Adipose tissue (tissue), 3 donors: ENCODE measurements around the gene SRMS. TPM values are rescaled to one million over a fixed set of nuclear protein-coding genes. Genes with fewer than 3 reads are reported as not detected.

Source experiments
- H3K27ac ChIP-seq: one replicate; pipeline ENCODE4 v1.5.1; 2013; ENCODE audit warnings: low read depth, low read length
- WGBS, 3 donors: extraction: QIAGEN DNeasy Blood & Tissue Kit; methylation state at CpG; one replicate each; pipeline ENCODE4 v1.1.7; 2013; 5-methylcytosine and 5-hydroxymethylcytosine counted together
- polyA plus RNA-seq, 3 donors: library from polyadenylated mRNA; stranded (reverse); fragments of 200-250 nt; gene quantifications; one replicate each; pipeline ENCODE4 v1.2.3, GENCODE V29; 2013
- donor health status: healthy with polysubstance abuse.
- donor health status: Bipolar disorder and iron deficiency.
- donor health status: healthy.

SRMS gene
- under 1 TPM in 1 of 3 donors, not detected in 2; 0.06 TPM for polyA plus RNA-seq

GRCh38 chr20:63547725-63548480 lies at the start of gene SRMS:
TSS of gene SRMS (minus strand) at chr20:63547749. CDS start at chr20:63547463, 286 bp downstream.
- H3K27ac ChIP-seq: no peak within 1 kb of the TSS
- WGBS, 3 donors: 48 to 56% (median 52%) methylated on average over 31 to 35 of the region's 35 CpGs

DNA sequence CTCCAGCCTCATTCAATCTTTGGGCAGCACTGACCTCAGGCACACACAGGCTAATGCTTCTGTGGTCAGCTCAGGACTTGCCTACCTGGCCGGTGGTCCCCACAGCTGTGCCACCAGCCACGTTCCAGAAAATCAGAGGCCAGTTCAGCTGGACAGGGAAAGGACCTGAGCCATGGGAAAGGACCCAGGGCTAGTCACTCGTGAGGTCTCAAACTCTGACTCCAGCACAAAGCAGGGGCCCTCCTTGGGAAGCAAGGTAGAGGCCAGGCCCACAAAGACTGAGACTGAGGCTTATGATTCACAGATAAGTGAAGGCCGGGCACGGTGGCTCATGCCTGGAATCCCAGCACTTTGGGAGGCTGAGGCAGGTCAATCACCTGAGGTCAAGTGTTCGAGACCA lies 48.9 kb upstream of the SRMS start:
- no peak overlapping the region for H3K27ac ChIP-seq
- WGBS, 3 donors: 91 to 94% (median 94%) methylated on average over 6 of the region's 6 CpGs

DNA sequence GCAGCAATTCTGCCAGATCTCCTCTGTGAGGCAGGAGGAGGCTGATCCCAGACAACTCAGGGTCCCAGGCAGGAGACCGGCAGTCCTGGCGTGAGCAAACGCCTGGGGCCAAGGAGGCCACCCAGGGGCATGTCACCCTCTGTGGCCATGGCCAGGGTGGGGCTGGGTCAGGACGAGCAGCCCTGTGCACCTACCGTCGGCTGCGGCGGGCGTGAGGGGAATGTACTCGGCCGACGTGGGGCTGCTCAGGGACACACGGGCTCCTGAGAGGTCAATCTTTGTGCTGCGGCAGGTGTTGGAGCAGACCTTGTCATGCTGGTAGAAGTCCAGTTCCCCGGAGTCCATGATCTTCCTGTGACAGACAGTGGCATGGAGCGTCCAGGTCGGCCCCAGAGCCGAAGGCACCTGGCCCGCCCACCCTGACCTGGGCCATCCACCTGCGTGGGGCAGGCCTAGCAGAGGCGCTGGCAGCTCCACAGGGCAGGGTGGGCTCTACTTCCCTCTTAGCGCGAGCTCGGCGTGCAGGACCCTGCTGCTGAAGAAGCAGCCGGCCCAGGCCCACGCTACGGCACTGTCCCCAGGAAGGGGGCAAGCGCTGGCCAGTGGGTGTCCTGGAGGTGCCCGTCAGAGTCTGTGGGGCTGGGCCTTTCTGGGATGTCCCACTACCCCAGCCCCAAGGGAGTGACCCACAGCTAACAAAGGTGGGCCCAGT lies 48.0 kb upstream of the SRMS start:
- WGBS, 3 donors: 94 to 95% (median 94%) methylated on average over 28 to 30 of the region's 30 CpGs
- no peak overlapping the region for H3K27ac ChIP-seq

DNA sequence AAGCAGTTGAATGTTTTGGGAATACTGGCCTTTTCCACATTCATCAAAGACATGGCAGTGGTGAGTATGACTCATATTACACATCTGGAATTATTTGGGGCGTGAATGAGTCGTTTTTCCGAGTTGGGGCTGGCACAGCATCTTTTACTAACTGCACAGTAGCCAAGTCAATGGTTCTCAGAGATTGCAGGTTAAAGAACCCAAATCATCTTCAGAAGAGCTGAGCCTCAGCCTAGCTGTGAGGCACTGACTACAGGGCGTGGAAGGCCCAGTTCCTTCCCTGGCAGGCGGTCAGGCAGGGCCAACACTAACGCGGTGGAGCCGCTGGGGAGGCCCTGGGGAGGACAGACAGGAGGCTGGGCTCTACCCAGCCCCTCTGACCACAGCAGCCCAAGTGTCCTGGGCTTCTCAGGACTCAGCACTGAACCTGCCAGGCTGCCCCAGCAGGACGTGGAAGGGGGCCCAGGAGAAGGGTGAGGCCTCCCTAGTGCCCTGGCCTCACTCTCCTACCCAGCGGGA lies 46.6 kb upstream of the SRMS start:
- WGBS, 3 donors: 70 to 87% (median 72%) methylated on average over 10 of the region's 10 CpGs
- no peak overlapping the region for H3K27ac ChIP-seq

- WGBS, 3 donors: 94 to 97% (median 96%) methylated on average over 13 of the region's 13 CpGs
- H3K27ac ChIP-seq: no peak overlapping the region
These were observed 45.1 kb upstream of the SRMS start for GRCh38 chr20:63592661-63593060.

DNA sequence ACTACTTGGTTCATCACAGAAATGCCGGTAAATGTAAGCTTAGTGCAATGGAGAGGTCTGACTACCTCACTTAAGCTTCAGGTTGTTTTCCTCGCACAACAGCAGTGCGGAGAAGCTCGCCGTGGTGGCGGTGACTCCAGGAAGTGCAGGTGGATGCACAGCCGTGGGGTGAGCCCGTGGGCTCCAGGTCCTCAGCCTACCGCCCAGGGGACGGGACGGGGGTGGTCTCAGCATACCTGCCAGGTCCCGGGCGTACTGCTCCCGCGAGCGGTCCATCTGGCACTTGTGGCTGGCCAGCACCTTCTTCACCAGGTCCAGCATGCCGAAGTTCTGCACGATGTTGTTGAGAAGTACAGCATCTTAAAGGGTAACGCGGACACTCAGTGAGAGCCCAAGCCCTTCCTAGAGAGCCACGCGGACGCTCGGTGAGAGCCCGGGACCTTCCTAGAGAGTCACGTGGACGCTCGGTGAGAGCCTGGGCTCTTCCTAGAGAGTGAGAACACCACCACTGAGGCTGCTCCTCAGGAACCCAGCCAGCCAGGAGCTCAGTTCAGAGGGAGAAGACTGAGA lies 44.3 kb upstream of the SRMS start:
- H3K27ac ChIP-seq: no peak overlapping the region
- 94 to 97% (median 95%) methylated on average over 28 of the region's 28 CpGs for WGBS, 3 donors

GRCh38 chr20:63591147-63591533 lies 43.6 kb upstream of the SRMS start:
- 92 to 100% (median 95%) methylated on average over 4 of the region's 4 CpGs for WGBS, 3 donors
- no peak overlapping the region for H3K27ac ChIP-seq

- no peak overlapping the region for H3K27ac ChIP-seq
- WGBS, 3 donors: 92 to 94% (median 93%) methylated on average over 44 to 52 of the region's 52 CpGs
These were observed 42.9 kb upstream of the SRMS start for GRCh38 chr20:63590218-63591146.

- 67 to 90% (median 84%) methylated on average over 38 of the region's 38 CpGs for WGBS, 3 donors
- H3K27ac ChIP-seq: no peak overlapping the region
These were observed 42.0 kb upstream of the SRMS start for GRCh38 chr20:63589261-63590217.

GRCh38 chr20:63588641-63589041 lies 41.1 kb upstream of the SRMS start:
- no peak overlapping the region for H3K27ac ChIP-seq
- WGBS, 3 donors: 74 to 93% (median 89%) methylated on average over 10 to 11 of the region's 11 CpGs

DNA sequence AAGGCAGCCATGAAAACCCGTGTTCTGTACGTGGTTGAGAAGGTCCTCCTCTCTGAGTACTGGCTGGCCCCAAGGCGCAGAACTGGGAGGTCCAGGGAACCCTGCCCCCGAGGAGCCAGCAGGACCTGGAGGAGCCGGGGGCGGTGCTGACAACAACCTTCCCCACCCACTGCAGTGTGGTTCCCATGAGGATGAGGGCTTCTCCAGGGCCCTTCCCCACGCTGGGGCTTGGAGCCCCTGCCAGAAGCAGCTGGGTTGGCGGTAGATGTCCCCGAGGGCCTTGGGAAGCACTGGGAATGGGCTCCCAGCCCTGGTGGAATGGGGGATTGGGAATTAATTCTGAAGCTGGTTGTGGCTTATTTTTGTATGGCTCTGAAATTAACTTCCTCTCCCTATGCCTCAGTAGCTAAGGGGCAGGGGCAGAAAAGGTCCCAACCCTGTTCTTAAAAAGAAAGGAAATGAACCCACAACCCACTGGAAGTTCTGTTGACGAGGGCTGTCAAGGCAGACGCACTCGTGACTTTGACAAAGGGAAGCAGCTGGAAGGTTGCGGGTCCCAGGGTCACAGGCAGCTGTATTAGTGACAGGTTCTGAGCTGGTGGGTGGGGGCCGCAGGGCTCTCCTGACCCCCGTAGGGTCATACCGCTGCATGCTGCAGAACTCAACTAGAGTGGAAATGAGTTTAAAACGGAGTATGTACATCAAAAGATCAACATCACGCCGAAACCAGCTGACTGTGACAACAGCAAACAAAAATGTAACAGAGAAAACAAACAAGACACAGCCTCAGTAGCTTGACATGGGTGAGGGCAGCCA lies 40.4 kb upstream of the SRMS start:
- 52 to 71% (median 52%) methylated on average over 19 of the region's 19 CpGs for WGBS, 3 donors
- H3K27ac ChIP-seq: no peak overlapping the region

DNA sequence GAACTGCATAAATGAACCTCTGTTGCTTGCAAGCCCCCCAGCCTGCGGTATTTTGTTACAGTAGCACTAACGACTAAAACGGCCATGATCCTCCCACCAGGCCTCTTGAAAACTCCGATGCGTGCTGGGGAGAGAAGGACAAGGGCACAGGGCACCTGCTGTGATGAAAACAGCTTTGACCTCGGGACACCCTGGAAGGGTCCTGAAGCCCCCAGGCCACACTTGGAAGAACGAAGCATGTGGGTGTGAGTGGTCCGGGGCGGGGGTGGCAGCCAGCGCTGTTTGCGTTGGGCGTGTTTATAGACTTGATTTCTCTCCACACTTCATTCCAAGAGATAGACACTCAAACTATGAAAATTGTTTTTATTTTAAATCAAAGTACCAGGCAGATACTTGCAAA lies 39.7 kb upstream of the SRMS start:
- no peak overlapping the region for H3K27ac ChIP-seq
- 92 to 96% (median 94%) methylated on average over 12 of the region's 12 CpGs for WGBS, 3 donors

- H3K27ac ChIP-seq: no peak overlapping the region
- 89 to 93% (median 92%) methylated on average over 16 to 17 of the region's 17 CpGs for WGBS, 3 donors
These were observed 39.2 kb upstream of the SRMS start for GRCh38 chr20:63586797-63587196.

DNA sequence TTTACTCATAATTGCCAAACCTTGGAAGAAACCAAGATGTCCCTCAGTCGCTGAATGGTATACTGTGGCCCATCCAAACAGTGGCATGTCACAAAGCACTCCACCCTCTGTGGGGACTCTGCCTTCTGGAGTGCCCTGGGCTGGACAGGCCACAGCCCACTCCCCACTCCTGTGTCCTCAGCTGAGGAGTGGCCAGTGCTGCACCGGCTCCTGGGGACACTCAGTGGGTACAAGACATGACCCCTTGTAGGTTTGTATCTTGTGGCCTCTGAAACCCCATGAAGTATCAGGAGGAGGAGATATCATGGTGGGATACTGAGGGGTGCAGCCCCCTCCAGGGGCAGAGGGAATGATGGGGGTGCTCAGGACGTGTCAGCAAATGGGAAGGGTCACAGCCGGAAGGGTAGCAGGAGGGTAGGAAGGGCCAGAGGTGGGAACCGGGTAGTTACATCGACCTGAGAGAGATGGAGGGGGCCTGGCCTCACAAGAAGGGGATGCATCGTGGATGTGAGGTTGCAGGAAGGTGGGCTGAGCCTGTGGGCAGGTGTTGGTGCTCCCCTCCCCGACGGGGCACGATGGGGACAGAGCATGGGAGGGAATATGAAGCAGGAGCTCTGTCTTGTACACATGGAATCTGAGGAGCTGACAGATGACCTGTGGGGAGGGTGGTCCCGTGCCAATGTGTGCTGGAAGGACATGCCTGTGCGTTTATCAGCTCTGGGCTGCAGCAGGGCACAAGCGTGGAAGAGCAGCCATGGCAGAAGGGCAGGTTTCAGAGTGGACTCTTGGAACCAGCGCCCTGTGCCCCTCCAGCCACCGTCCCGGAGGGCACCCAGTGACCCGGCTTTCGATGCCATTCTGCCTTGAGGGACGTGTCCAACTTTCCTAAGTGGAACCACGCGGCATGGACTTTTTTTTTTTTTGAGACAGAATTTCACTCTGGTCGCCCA lies 38.3 kb upstream of the SRMS start:
- WGBS, 3 donors: 83 to 87% (median 85%) methylated on average over 22 of the region's 22 CpGs

GRCh38 chr20:63582382-63583063 lies 35.0 kb upstream of the SRMS start:
- no peak overlapping the region for H3K27ac ChIP-seq
- WGBS, 3 donors: 82 to 90% (median 88%) methylated on average over 23 of the region's 23 CpGs

More for the DNA sequence above, 38.3 kb upstream of the SRMS start:
- no peak overlapping the region for H3K27ac ChIP-seq
